HEK293 (cell line): ENCODE measurements around the gene BRIX1.

Source experiments
- CTCF ChIA-PET: fragments of 350-600 bp; formaldehyde crosslinking; extraction: SDS; loops from one replicate; lab custom pipeline; 2021; ENCODE audit warnings: antibody characterized with exemption; lab: Yijun Ruan, JAX
- POLR2A ChIA-PET: fragments of 300-600 bp; formaldehyde crosslinking; extraction: SDS; loops from one replicate; lab custom pipeline; 2020; ENCODE audit warnings: antibody characterized with exemption, inconsistent platforms; lab: Yijun Ruan, JAX
- H3K27ac ChIP-seq: fragments of 200-500 bp; sonication (Bioruptor generic); 2 replicates; pipeline ENCODE4 v1.5.1; 2014; ENCODE audit warnings: low read depth, low read length, control low read depth, inconsistent platforms; ENCODE audit errors: extremely low read depth
- H3K36me3 ChIP-seq, 2 experiments: fragments of 200-500 bp in 1 of 2; sonication (Bioruptor generic) in 1 of 2; 1 replicate in 1 of 2; 2 replicates in 1 of 2; pipeline ENCODE4 v1.5.1; 2014 to 2017; ENCODE audit warnings: inconsistent platforms in 2 of 2, low read length in 2 of 2; ENCODE audit not compliant: control insufficient read depth in 2 of 2, insufficient read depth in 1 of 2
- H3K4me1 ChIP-seq: fragments of 200-500 bp; sonication (Bioruptor generic); 2 replicates; pipeline ENCODE4 v1.5.1; 2014; ENCODE audit warnings: mild to moderate bottlenecking, low read length, inconsistent platforms; ENCODE audit not compliant: control insufficient read depth, insufficient read depth
- H3K4me3 ChIP-seq: 2 replicates; pipeline ENCODE4 v1.5.1; 2011; ENCODE audit warnings: low read depth, mild to moderate bottlenecking, control low read depth, low read length, moderate library complexity
- H3K9me3 ChIP-seq: fragments of 200-500 bp; sonication (Bioruptor generic); 2 replicates; pipeline ENCODE4 v1.5.1; 2014; ENCODE audit warnings: low read depth, low read length, inconsistent platforms; ENCODE audit not compliant: control insufficient read depth, insufficient read depth
- GLI4 ChIP-seq: fragments of 450-650 bp; formaldehyde crosslinking; IDR thresholded peaks from 2 replicates; pipeline ENCODE4 v1.5.1; 2016; ENCODE audit warnings: missing biosample characterization, missing genetic modification characterization
- HOXD13 ChIP-seq: sonication (generic); formaldehyde crosslinking; IDR thresholded peaks from 2 replicates; pipeline ENCODE4 v1.8.0; 2022; ENCODE audit warnings: missing genetic modification reagents, borderline replicate concordance
- MYNN ChIP-seq: fragments of 450-650 bp; formaldehyde crosslinking; IDR thresholded peaks from 2 replicates; pipeline ENCODE4 v1.5.1; 2016; ENCODE audit warnings: missing biosample characterization, missing genetic modification characterization, borderline replicate concordance
- REST ChIP-seq: fragments of 450-650 bp; formaldehyde crosslinking; IDR thresholded peaks from 2 replicates; pipeline ENCODE4 v1.5.1; 2016; ENCODE audit warnings: missing biosample characterization, missing genetic modification characterization
- ZBTB6 ChIP-seq: fragments of 450-650 bp; formaldehyde crosslinking; IDR thresholded peaks from 2 replicates; pipeline ENCODE4 v1.5.1; 2017; ENCODE audit warnings: missing biosample characterization, missing genetic modification characterization
- ZFP37 ChIP-seq: fragments of 450-650 bp; formaldehyde crosslinking; IDR thresholded peaks from 2 replicates; pipeline ENCODE4 v1.5.1; 2016; ENCODE audit warnings: missing biosample characterization, missing genetic modification characterization
- ZNF132 ChIP-seq: fragments of 450-650 bp; formaldehyde crosslinking; IDR thresholded peaks from 2 replicates; pipeline ENCODE4 v1.5.1; 2017; ENCODE audit warnings: missing biosample characterization, missing genetic modification characterization, borderline replicate concordance
- ZNF2 ChIP-seq: fragments of 450-650 bp; formaldehyde crosslinking; IDR thresholded peaks from 2 replicates; pipeline ENCODE4 v1.5.1; 2016; ENCODE audit warnings: missing biosample characterization, missing genetic modification characterization
- ZNF324 ChIP-seq: fragments of 450-650 bp; formaldehyde crosslinking; IDR thresholded peaks from 2 replicates; pipeline ENCODE4 v1.5.1; 2016; ENCODE audit warnings: missing biosample characterization, missing genetic modification characterization
- ZNF391 ChIP-seq: fragments of 450-650 bp; formaldehyde crosslinking; IDR thresholded peaks from 2 replicates; pipeline ENCODE4 v1.5.1; 2016; ENCODE audit warnings: low read depth, missing biosample characterization, missing genetic modification characterization, borderline replicate concordance
- ZNF510 ChIP-seq: fragments of 450-650 bp; formaldehyde crosslinking; IDR thresholded peaks from 2 replicates; pipeline ENCODE4 v1.5.1; 2018; ENCODE audit warnings: mild to moderate bottlenecking, missing genetic modification characterization, missing biosample characterization; ENCODE audit not compliant: insufficient replicate concordance
- ZNF549 ChIP-seq: fragments of 450-650 bp; IDR thresholded peaks from 2 replicates; pipeline ENCODE4 v1.5.1; 2018; ENCODE audit warnings: missing biosample characterization, missing genetic modification characterization, mild to moderate bottlenecking, inconsistent platforms, moderate library complexity
- ZNF560 ChIP-seq: fragments of 450-650 bp; formaldehyde crosslinking; IDR thresholded peaks from 2 replicates; pipeline ENCODE4 v1.5.1; 2017; ENCODE audit warnings: missing biosample characterization, missing genetic modification characterization, borderline replicate concordance
- ZNF629 ChIP-seq: fragments of 450-650 bp; formaldehyde crosslinking; IDR thresholded peaks from 2 replicates; pipeline ENCODE4 v1.5.1; 2017; ENCODE audit warnings: missing biosample characterization, missing genetic modification characterization
- ZNF837 ChIP-seq: fragments of 450-650 bp; formaldehyde crosslinking; IDR thresholded peaks from 2 replicates; pipeline ENCODE4 v1.5.1; 2016; ENCODE audit warnings: missing biosample characterization, missing genetic modification characterization
- TF ChIP-seq, protein P1 (sequence below): fragments of 450-650 bp; formaldehyde crosslinking; IDR thresholded peaks from 2 replicates; pipeline ENCODE4 v1.5.1; 2016; ENCODE audit warnings: missing biosample characterization, missing genetic modification characterization
- TF ChIP-seq, protein P2 (sequence below): fragments of 450-650 bp; formaldehyde crosslinking; IDR thresholded peaks from 2 replicates; pipeline ENCODE4 v1.5.1; 2016; ENCODE audit warnings: missing biosample characterization, missing genetic modification characterization

BRIX1 gene

GRCh38 chr5:34868791-34869190 is 46.7 kb upstream of the BRIX1 start:
- Histone ChIP-seq H3K4me1 (peaks cover 7% of the 10 kb centered on the region; the same call in 1 of the 2 replicates), H3K4me3 (no peak overlapping the region), H3K27ac (no peak overlapping the region), H3K9me3 (no peaks in the 10 kb centered on the region), H3K36me3 (no peaks in the 10 kb centered on the region)
- TF ChIP-seq ZNF510, result no peak
- no peak for TF ChIP-seq ZNF560 (tag by site-specific recombination)
- TF ChIP-seq HOXD13 (CRISPR knock-in tag), result no peak
- no peak for TF ChIP-seq ZNF629
- TF ChIP-seq ZFP37 (tag by site-specific recombination), result no peak
- no peak for TF ChIP-seq ZNF324 (tag by site-specific recombination)
- TF ChIP-seq, protein P1, sequence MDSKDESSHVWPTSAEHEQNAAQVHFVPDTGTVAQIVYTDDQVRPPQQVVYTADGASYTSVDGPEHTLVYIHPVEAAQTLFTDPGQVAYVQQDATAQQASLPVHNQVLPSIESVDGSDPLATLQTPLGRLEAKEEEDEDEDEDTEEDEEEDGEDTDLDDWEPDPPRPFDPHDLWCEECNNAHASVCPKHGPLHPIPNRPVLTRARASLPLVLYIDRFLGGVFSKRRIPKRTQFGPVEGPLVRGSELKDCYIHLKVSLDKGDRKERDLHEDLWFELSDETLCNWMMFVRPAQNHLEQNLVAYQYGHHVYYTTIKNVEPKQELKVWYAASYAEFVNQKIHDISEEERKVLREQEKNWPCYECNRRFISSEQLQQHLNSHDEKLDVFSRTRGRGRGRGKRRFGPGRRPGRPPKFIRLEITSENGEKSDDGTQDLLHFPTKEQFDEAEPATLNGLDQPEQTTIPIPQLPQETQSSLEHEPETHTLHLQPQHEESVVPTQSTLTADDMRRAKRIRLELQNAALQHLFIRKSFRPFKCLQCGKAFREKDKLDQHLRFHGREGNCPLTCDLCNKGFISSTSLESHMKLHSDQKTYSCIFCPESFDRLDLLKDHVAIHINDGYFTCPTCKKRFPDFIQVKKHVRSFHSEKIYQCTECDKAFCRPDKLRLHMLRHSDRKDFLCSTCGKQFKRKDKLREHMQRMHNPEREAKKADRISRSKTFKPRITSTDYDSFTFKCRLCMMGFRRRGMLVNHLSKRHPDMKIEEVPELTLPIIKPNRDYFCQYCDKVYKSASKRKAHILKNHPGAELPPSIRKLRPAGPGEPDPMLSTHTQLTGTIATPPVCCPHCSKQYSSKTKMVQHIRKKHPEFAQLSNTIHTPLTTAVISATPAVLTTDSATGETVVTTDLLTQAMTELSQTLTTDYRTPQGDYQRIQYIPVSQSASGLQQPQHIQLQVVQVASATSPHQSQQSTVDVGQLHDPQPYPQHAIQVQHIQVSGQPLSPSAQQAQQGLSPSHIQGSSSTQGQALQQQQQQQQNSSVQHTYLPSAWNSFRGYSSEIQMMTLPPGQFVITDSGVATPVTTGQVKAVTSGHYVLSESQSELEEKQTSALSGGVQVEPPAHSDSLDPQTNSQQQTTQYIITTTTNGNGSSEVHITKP (tag by site-specific recombination), result no peak
- TF ChIP-seq, protein P2, sequence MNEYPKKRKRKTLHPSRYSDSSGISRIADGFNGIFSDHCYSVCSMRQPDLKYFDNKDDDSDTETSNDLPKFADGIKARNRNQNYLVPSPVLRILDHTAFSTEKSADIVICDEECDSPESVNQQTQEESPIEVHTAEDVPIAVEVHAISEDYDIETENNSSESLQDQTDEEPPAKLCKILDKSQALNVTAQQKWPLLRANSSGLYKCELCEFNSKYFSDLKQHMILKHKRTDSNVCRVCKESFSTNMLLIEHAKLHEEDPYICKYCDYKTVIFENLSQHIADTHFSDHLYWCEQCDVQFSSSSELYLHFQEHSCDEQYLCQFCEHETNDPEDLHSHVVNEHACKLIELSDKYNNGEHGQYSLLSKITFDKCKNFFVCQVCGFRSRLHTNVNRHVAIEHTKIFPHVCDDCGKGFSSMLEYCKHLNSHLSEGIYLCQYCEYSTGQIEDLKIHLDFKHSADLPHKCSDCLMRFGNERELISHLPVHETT (tag by site-specific recombination), result no peak
- no peak for TF ChIP-seq ZNF132 (tag by site-specific recombination)
- TF ChIP-seq GLI4, result no peak
- no peak for TF ChIP-seq ZNF391 (tag by site-specific recombination)
- TF ChIP-seq REST (tag by site-specific recombination), result no peak
- TF ChIP-seq ZNF2 (tag by site-specific recombination), result no peak
- no peak for TF ChIP-seq ZNF549 (tag by site-specific recombination)
- no peak for TF ChIP-seq ZNF837 (tag by site-specific recombination)
- ChIA-PET CTCF (interaction anchor here (0.7 to 1.5 kb wide), 3 partner anchors 20 to 134 kb away, joined by 3 to 4 read pairs (median 3); no protein-coding TSS in a partner anchor), POLR2A (interaction anchor here (2.0 kb wide), 1 partner anchor 30 kb away, joined by 6 read pairs; the partner anchor contains the start of gene TTC23L)

- TF ChIP-seq ZNF510 (no peak), ZBTB6 (tag by site-specific recombination) (no peak), MYNN (tag by site-specific recombination) (no peak)
- TF ChIP-seq, all 188 proteins: peak for 0
- Histone ChIP-seq H3K27ac (no peak overlapping the region), H3K4me3 (no peak overlapping the region), H3K4me1 (peaks cover 7% of the 10 kb centered on the region; the same call in 1 of the 2 replicates), H3K9me3 (no peaks in the 10 kb centered on the region), H3K36me3 (no peaks in the 10 kb centered on the region)
- CTCF ChIA-PET, result interaction anchor here (1.5 kb wide), 2 partner anchors 20 to 30 kb away, joined by 3 to 4 read pairs; no protein-coding TSS in a partner anchor
- POLR2A ChIA-PET, result interaction anchor here (0.6 to 2.0 kb wide), 2 partner anchors 10 to 30 kb away, joined by 3 to 6 read pairs; partner anchors contain the start of gene TTC23L
Observed at GRCh38 chr5:34869256-34869655, 46.3 kb upstream of the BRIX1 start.
